ENCODE data around the gene GPATCH2.
"Not testable (repeated sequence)": the region's sequence is repeated elsewhere in the genome, so short reads cannot be mapped to it uniquely, and the experiment has no call there.

The GPATCH2 gene

GRCh38 chr1:217392441-217392840 is 238.4 kb downstream of the GPATCH2 start:
- TF ChIP-seq GABPA (IDR thresholded peaks at IDR 0.05; ENCODE audit: low read depth) (no peak), CTCF (IDR thresholded peaks at IDR 0.05; ENCODE audit: insufficient read depth, low read length) (no peak), POLR2AphosphoS5 (IDR thresholded peaks at IDR 0.05; ENCODE audit: low read depth) (no peak), SPI1 (IDR thresholded peaks at IDR 0.05; ENCODE audit: borderline replicate concordance, low read depth) (no peak)
- TF ChIP-seq, protein P1, sequence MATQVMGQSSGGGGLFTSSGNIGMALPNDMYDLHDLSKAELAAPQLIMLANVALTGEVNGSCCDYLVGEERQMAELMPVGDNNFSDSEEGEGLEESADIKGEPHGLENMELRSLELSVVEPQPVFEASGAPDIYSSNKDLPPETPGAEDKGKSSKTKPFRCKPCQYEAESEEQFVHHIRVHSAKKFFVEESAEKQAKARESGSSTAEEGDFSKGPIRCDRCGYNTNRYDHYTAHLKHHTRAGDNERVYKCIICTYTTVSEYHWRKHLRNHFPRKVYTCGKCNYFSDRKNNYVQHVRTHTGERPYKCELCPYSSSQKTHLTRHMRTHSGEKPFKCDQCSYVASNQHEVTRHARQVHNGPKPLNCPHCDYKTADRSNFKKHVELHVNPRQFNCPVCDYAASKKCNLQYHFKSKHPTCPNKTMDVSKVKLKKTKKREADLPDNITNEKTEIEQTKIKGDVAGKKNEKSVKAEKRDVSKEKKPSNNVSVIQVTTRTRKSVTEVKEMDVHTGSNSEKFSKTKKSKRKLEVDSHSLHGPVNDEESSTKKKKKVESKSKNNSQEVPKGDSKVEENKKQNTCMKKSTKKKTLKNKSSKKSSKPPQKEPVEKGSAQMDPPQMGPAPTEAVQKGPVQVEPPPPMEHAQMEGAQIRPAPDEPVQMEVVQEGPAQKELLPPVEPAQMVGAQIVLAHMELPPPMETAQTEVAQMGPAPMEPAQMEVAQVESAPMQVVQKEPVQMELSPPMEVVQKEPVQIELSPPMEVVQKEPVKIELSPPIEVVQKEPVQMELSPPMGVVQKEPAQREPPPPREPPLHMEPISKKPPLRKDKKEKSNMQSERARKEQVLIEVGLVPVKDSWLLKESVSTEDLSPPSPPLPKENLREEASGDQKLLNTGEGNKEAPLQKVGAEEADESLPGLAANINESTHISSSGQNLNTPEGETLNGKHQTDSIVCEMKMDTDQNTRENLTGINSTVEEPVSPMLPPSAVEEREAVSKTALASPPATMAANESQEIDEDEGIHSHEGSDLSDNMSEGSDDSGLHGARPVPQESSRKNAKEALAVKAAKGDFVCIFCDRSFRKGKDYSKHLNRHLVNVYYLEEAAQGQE (IDR thresholded peaks at IDR 0.05; ENCODE audit: insufficient replicate concordance, low read depth): no peak
- no peak overlapping the region for H3K4me3 ChIP-seq (replicated peaks; ENCODE audit: insufficient read depth, low read length)
- H3K27ac ChIP-seq (replicated peaks): no peak overlapping the region
- no peak for DNase-seq (ENCODE audit: low read depth in 1 of 2, low spot score in 1 of 2)
- H3K27me3 ChIP-seq (ENCODE audit: insufficient read depth, poor library complexity, severe bottlenecking): no peaks in the 10 kb centered on the region

GRCh38 chr1:217389895-217390294 is 241.0 kb downstream of the GPATCH2 start:
- no peak for DNase-seq (ENCODE audit: low read depth in 1 of 2, low spot score in 1 of 2)
- Histone ChIP-seq H3K27ac (replicated peaks) (no peak overlapping the region), H3K4me3 (replicated peaks; ENCODE audit: insufficient read depth, low read length) (no peak overlapping the region), H3K27me3 (ENCODE audit: insufficient read depth, poor library complexity, severe bottlenecking) (no peaks in the 10 kb centered on the region)
- TF ChIP-seq GABPA (IDR thresholded peaks at IDR 0.05; ENCODE audit: low read depth): no peak
- TF ChIP-seq CTCF (IDR thresholded peaks at IDR 0.05; ENCODE audit: insufficient read depth, low read length): no peak
- TF ChIP-seq SPI1 (IDR thresholded peaks at IDR 0.05; ENCODE audit: borderline replicate concordance, low read depth): no peak

DNA sequence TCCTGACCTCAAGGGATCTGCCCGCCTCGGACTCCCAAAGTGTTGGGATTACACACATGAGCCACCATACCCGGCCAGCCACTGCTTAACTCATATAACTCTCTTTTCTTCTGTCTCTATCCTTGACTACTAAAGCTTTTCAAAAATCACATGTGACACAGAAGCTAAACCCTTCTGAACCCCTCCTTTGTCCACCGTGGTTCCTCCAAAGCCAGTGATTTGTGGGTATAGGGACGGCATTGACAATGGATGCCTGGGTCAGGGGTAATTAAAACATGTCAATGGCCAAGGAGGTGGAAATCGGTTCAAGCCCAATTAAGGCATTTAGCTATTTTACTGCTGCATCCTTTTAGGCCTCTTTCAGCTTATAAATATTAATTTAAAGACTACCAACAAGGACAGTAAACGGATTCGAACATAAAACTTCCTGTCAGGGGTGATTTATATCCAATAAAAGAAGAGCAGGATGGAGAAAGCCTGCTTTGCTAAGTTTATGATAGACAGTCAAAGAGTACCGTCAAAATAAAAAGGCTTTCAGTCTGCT is 242.3 kb downstream of the GPATCH2 start:
- no peak for TF ChIP-seq POLR2AphosphoS5 (IDR thresholded peaks at IDR 0.05; ENCODE audit: low read depth)
- TF ChIP-seq, protein P1 (IDR thresholded peaks at IDR 0.05; ENCODE audit: insufficient replicate concordance, low read depth): no peak
- no peak for TF ChIP-seq CTCF (IDR thresholded peaks at IDR 0.05; ENCODE audit: insufficient read depth, low read length)
- TF ChIP-seq SPI1 (IDR thresholded peaks at IDR 0.05; ENCODE audit: borderline replicate concordance, low read depth): no peak
- no peak for TF ChIP-seq GABPA (IDR thresholded peaks at IDR 0.05; ENCODE audit: low read depth)
- H3K27me3 ChIP-seq (ENCODE audit: insufficient read depth, poor library complexity, severe bottlenecking): no peaks in the 10 kb centered on the region
- DNase-seq (ENCODE audit: low read depth in 1 of 2, low spot score in 1 of 2): no peak
- H3K4me3 ChIP-seq (replicated peaks; ENCODE audit: insufficient read depth, low read length): no peak overlapping the region
- H3K27ac ChIP-seq (replicated peaks): no peak overlapping the region

- DNase-seq (ENCODE audit: low read depth in 1 of 2, low spot score in 1 of 2); H3K27me3 ChIP-seq (ENCODE audit: insufficient read depth, poor library complexity, severe bottlenecking); H3K27ac ChIP-seq (replicated peaks): not testable (repeated sequence)
Observed at GRCh38 chr1:217381773-217382172, 249.1 kb downstream of the GPATCH2 start.

DNA sequence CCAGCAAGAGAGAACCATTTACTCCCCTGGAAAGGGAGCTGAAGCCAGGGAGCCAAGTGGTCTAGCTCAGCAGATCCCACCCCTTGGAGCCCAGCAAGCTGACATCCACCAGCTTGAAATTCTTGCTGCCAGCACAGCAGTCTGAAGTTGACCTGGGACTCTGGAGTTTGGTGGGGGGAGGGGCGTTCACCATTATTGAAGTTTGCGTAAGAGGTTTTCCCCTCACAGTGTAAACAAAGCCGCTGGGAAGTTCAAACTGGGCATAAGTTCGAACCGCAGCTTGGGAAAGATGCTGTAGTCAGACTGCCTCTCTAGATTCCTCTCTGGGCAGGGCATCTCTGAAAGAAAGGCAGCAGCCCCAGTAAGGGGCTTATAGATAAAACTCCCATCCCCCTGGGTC is 251.1 kb downstream of the GPATCH2 start:
- H3K4me3 ChIP-seq (replicated peaks; ENCODE audit: insufficient read depth, low read length); DNase-seq (ENCODE audit: low read depth in 1 of 2, low spot score in 1 of 2); H3K27me3 ChIP-seq (ENCODE audit: insufficient read depth, poor library complexity, severe bottlenecking); H3K27ac ChIP-seq (replicated peaks): not testable (repeated sequence)

More at GRCh38 chr1:217381773-217382172, 249.1 kb downstream of the GPATCH2 start:
- not testable (repeated sequence) for H3K4me3 ChIP-seq (replicated peaks; ENCODE audit: insufficient read depth, low read length)
